Mammary epithelial cell (primary cell): ENCODE data around the gene UBE2F.

ENCODE experiments used
- EZH2 ChIP-seq: IDR thresholded peaks from 2 replicates; pipeline ENCODE4 v1.6.1; 2012; ENCODE audit warnings: low read length, inconsistent platforms, borderline replicate concordance
- TF ChIP-seq, protein P1 (sequence below), 2 donors: IDR thresholded peaks in 1 of 2; conservative IDR thresholded peaks in 1 of 2; 2 replicates each; pipeline ENCODE4 v1.5.1; 2011 to 2012; ENCODE audit warnings: inconsistent platforms in 2 of 2, low read length in 2 of 2, mild to moderate bottlenecking in 2 of 2, control low read depth in 1 of 2, low read depth in 1 of 2; ENCODE audit not compliant: insufficient read depth in 1 of 2; ENCODE audit errors: extremely low read depth in 1 of 2

DNA sequence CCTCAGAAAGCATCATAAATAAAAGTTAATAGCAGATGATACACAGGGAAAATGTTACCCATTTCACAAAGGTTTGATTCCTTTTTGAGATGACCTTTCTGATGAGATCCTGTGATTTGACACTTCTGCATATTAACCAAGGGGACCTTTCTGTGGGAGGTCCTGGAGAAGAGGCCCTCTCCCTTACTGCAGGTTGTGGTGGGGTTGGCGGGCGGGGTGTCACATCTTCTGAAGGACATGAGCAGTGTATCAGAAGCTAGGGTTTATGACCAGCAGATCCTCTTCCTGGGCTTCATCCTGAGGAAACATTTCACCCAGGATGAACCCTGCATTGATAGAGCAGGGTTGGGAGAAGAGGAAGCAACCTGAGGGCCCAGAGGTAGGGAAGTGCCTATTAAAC is 56.8 kb downstream of the UBE2F start:
- TF ChIP-seq, protein P1, sequence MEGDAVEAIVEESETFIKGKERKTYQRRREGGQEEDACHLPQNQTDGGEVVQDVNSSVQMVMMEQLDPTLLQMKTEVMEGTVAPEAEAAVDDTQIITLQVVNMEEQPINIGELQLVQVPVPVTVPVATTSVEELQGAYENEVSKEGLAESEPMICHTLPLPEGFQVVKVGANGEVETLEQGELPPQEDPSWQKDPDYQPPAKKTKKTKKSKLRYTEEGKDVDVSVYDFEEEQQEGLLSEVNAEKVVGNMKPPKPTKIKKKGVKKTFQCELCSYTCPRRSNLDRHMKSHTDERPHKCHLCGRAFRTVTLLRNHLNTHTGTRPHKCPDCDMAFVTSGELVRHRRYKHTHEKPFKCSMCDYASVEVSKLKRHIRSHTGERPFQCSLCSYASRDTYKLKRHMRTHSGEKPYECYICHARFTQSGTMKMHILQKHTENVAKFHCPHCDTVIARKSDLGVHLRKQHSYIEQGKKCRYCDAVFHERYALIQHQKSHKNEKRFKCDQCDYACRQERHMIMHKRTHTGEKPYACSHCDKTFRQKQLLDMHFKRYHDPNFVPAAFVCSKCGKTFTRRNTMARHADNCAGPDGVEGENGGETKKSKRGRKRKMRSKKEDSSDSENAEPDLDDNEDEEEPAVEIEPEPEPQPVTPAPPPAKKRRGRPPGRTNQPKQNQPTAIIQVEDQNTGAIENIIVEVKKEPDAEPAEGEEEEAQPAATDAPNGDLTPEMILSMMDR (conservative IDR thresholded peaks at IDR 0.05 in 1 of 2, IDR thresholded peaks at IDR 0.05 in 1 of 2; ENCODE audit: extremely low read depth in 1 of 2, insufficient read depth in 1 of 2, low read depth in 1 of 2, low read length in 2 of 2) = no peak
- no peak for TF ChIP-seq EZH2
